ENCODE measurements around the gene INSM2.

DNA sequence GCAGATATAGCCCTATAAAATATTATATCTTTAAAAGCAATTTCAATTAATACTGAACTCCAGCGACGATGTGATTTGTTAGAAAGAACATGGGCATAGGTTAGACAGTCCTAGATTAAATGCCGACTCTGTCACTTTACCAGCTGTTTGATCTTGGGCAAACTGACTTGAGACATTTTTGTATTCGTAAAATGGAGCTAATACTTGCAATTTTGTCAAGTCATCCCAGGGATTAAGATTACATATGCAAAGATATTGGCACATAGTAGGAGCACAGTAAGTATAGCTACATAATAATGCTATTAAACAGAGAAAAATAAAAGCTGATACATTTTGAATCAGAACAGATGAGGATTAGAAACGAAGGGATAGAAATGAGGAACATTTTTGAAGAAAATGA, 9.0 kb downstream of the INSM2 start:
- no peak for TF ChIP-seq EZH2 (IDR thresholded peaks at IDR 0.05; ENCODE audit: insufficient read depth, low read length)
- TF ChIP-seq, protein P1, sequence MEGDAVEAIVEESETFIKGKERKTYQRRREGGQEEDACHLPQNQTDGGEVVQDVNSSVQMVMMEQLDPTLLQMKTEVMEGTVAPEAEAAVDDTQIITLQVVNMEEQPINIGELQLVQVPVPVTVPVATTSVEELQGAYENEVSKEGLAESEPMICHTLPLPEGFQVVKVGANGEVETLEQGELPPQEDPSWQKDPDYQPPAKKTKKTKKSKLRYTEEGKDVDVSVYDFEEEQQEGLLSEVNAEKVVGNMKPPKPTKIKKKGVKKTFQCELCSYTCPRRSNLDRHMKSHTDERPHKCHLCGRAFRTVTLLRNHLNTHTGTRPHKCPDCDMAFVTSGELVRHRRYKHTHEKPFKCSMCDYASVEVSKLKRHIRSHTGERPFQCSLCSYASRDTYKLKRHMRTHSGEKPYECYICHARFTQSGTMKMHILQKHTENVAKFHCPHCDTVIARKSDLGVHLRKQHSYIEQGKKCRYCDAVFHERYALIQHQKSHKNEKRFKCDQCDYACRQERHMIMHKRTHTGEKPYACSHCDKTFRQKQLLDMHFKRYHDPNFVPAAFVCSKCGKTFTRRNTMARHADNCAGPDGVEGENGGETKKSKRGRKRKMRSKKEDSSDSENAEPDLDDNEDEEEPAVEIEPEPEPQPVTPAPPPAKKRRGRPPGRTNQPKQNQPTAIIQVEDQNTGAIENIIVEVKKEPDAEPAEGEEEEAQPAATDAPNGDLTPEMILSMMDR (IDR thresholded peaks at IDR 0.05; ENCODE audit: insufficient read depth, low read depth, low read length) = no peak
